BJ (cell line): Measurements from ENCODE around the gene UNC45A. TPM values are rescaled to one million over a fixed set of nuclear protein-coding genes. Genes with fewer than 3 reads are reported as not detected.

Experiments used
- CTCF ChIA-PET: fragments of 350-600 bp; formaldehyde crosslinking; extraction: SDS; loops from one replicate; lab custom pipeline; 2021; ENCODE audit warnings: antibody characterized with exemption, inconsistent platforms; lab: Yijun Ruan, JAX
- POLR2A ChIA-PET: fragments of 300-600 bp; sonication (Branson Sonifier 250); formaldehyde crosslinking; extraction: SDS; loops from one replicate; lab custom pipeline; 2021; ENCODE audit warnings: antibody characterized with exemption; lab: Charles Lee
- DNase-seq: peaks from one replicate; pipeline ENCODE4 v3.0.0-alpha.2; 2011; ENCODE audit warnings: low read depth
- H3K27me3 ChIP-seq: 2 replicates; pipeline ENCODE4 v1.6.0; 2011; ENCODE audit warnings: low read length; ENCODE audit not compliant: control insufficient read depth, insufficient read depth
- H3K36me3 ChIP-seq: 2 replicates; pipeline ENCODE4 v1.5.1; 2011; ENCODE audit warnings: low read length; ENCODE audit not compliant: control insufficient read depth, insufficient read depth
- H3K4me3 ChIP-seq: 2 replicates; pipeline ENCODE4 v1.5.1; 2011; ENCODE audit warnings: low read depth, mild to moderate bottlenecking, control low read depth, low read length
- polyA plus RNA-seq: library from polyadenylated mRNA; depleted of rRNA; stranded (reverse); fragments of >200 nt; gene quantifications from 2 replicates; pipeline ENCODE4 v1.2.3, GENCODE V29; 2011
- TF ChIP-seq, protein P1 (sequence below): IDR thresholded peaks from 2 replicates; pipeline ENCODE4 v1.5.1; 2011; ENCODE audit warnings: low read depth, mild to moderate bottlenecking, control low read depth, inconsistent platforms, low read length, moderate library complexity; ENCODE audit not compliant: insufficient read depth

The UNC45A gene
- polyA plus RNA-seq, 1 experiment, result 93.8 TPM

DNA sequence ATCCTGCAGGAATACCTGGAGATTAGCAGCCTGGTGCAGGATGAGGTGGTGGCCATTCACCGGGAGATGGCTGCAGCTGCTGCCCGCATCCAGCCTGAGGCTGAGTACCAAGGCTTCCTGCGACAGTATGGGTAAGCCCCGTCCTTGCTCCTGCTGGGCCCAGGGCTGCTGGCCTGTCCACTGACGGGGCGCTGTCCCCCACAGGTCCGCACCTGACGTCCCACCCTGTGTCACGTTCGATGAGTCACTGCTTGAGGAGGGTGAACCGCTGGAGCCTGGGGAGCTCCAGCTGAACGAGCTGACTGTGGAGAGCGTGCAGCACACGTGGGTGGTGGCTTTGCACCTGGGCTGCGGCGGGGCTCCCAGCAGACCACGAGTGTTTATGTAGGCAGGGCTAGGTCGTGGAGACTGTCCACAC lies 45.8 kb upstream of the UNC45A start:
- TF ChIP-seq, protein P1, sequence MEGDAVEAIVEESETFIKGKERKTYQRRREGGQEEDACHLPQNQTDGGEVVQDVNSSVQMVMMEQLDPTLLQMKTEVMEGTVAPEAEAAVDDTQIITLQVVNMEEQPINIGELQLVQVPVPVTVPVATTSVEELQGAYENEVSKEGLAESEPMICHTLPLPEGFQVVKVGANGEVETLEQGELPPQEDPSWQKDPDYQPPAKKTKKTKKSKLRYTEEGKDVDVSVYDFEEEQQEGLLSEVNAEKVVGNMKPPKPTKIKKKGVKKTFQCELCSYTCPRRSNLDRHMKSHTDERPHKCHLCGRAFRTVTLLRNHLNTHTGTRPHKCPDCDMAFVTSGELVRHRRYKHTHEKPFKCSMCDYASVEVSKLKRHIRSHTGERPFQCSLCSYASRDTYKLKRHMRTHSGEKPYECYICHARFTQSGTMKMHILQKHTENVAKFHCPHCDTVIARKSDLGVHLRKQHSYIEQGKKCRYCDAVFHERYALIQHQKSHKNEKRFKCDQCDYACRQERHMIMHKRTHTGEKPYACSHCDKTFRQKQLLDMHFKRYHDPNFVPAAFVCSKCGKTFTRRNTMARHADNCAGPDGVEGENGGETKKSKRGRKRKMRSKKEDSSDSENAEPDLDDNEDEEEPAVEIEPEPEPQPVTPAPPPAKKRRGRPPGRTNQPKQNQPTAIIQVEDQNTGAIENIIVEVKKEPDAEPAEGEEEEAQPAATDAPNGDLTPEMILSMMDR, result no peak
- CTCF ChIA-PET, result interaction anchor here (0.9 to 1.8 kb wide), 3 partner anchors 13 to 241 kb away, joined by 3 to 6 read pairs (median 4); no protein-coding TSS in a partner anchor
- Histone ChIP-seq H3K36me3 (peaks cover 21% of the 10 kb centered on the region), H3K27me3 (no peaks in the 10 kb centered on the region), H3K4me3 (no peak overlapping the region)
- DNase-seq, result no peak
- POLR2A ChIA-PET, result no interaction called here

DNA sequence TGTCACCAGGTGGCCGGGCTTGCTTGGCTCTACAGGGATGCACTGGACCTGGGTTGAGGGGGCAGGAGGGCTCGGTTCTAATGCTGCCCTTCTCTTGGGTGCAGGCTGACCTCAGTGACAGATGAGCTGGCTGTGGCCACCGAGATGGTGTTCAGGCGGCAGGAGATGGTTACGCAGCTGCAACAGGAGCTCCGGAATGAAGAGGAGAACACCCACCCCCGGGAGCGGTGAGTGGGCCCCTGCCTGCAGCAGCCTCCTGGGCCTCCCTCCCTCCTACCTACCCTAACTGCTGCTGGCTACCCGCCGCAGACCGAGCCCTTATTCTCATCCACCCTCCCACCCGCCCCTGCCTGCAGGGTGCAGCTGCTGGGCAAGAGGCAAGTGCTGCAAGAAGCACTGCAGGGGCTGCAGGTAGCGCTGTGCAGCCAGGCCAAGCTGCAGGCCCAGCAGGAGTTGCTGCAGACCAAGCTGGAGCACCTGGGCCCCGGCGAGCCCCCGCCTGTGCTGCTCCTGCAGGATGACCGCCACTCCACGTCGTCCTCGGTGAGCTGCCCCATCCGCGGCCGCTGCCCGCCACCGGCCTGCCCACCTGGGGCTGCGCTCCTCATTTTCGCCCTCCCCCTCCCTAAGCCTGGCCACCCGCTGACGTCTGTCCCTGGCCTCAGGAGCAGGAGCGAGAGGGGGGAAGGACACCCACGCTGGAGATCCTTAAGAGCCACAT lies 45.2 kb upstream of the UNC45A start:
- Histone ChIP-seq H3K4me3 (no peak overlapping the region), H3K27me3 (no peaks in the 10 kb centered on the region), H3K36me3 (peaks cover 21% of the 10 kb centered on the region)
- no peak for DNase-seq
- TF ChIP-seq, protein P1, result no peak
- POLR2A ChIA-PET, result no interaction called here
- CTCF ChIA-PET, result interaction anchor here (0.9 to 1.8 kb wide), 3 partner anchors 12 to 242 kb away, joined by 4 to 6 read pairs (median 4); no protein-coding TSS in a partner anchor

DNA sequence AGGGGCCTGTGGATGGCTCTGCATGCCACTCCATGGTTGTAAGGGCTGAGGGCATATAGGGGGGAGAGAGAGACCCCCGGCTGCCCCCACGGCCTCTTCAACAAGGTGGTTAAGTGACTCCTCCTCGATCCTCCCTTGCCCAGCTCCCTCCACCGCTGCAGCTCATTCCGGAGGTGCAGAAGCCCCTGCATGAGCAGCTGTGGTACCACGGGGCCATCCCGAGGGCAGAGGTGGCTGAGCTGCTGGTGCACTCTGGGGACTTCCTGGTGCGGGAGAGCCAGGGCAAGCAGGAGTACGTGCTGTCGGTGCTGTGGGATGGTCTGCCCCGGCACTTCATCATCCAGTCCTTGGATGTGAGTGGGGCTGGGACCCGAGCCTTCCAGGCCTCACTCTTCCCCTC lies 44.2 kb upstream of the UNC45A start:
- no peaks in the 10 kb centered on the region for H3K27me3 ChIP-seq
- CTCF ChIA-PET, result interaction anchor here (1.2 to 1.8 kb wide), 2 partner anchors 11 to 243 kb away, joined by 4 to 6 read pairs; no protein-coding TSS in a partner anchor

DNA sequence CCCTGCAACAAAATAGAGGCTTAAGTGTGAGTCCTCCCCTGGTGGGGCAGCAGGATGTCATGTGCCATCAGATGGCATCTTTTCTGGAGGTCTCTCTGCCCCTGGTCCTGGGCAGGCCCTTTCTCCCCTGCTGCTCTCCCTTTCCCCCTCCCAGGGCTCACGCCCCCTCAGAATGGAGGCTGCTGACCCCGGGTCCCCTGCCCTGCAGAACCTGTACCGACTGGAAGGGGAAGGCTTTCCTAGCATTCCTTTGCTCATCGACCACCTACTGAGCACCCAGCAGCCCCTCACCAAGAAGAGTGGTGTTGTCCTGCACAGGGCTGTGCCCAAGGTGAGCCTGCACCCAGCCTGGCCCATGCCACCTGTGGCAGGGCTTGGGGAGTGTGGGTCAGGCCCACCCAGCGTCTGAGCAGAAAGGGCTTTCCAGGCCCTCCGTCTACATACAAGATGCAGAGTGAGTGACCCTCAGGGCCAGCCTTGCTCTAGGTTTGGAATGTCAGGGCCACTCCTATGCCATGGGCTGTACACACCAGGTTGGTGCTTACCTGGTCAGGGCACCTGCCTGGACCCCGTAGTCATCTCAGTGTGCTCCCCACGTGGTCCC lies 43.6 kb upstream of the UNC45A start:
- Histone ChIP-seq H3K27me3 (no peaks in the 10 kb centered on the region), H3K4me3 (no peak overlapping the region), H3K36me3 (peaks cover 23% of the 10 kb centered on the region)
- no peak for DNase-seq
- TF ChIP-seq, protein P1, result no peak
- ChIA-PET CTCF (no interaction called here), POLR2A (no interaction called here)

More for the DNA sequence above, 44.2 kb upstream of the UNC45A start:
- Histone ChIP-seq H3K36me3 (peaks cover 23% of the 10 kb centered on the region), H3K4me3 (no peak overlapping the region)
- TF ChIP-seq, protein P1, result no peak
- POLR2A ChIA-PET, result no interaction called here
- no peak for DNase-seq

DNA sequence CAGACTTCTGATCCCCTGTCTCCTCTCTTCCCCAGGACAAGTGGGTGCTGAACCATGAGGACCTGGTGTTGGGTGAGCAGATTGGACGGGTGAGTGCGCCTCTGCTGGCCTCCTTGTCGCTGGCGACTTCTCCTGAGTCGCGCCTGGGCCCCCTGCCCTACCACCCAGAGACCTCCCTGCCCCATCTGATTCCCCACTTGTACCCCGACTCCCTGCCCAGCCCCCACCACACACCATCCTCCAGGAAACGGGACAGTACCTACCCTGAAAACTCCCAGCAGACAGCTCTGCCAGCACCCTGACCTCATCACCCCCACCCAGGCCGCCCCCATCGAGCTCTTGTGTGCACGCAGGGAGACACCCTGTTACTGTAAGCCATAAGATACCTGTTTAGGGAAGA lies 43.1 kb upstream of the UNC45A start:
- TF ChIP-seq, protein P1, result no peak
- ChIA-PET POLR2A (no interaction called here), CTCF (interaction anchor here (1.5 kb wide), 1 partner anchor 10 kb away, joined by 5 read pairs; no protein-coding TSS in a partner anchor)
- Histone ChIP-seq H3K27me3 (no peaks in the 10 kb centered on the region), H3K36me3 (peaks cover 22% of the 10 kb centered on the region), H3K4me3 (no peak overlapping the region)
- no peak for DNase-seq
